Naive thymus-derived CD4-positive, alpha-beta T cell (primary cell): ENCODE results near the gene SLC1A4. TPM values are rescaled to one million over a fixed set of nuclear protein-coding genes. Genes with fewer than 3 reads are reported as not detected.

Source experiments
- ATAC-seq: fragments of 150-1000 bp; cut with Tn5 transposase; 2 replicates; pipeline ENCODE4 v1.10.0; 2021; ENCODE audit warnings: mild to moderate bottlenecking, moderate library complexity
- CTCF ChIA-PET: fragments of 350-600 bp; sonication (Branson Sonifier 250); formaldehyde crosslinking; loops from one replicate; lab custom pipeline; 2021; ENCODE audit warnings: antibody characterized with exemption; lab: Charles Lee
- POLR2A ChIA-PET: fragments of 350-600 bp; sonication (Branson Sonifier 250); formaldehyde crosslinking; loops from one replicate; lab custom pipeline; 2021; ENCODE audit warnings: antibody characterized with exemption, inconsistent platforms; lab: Charles Lee
- DNase-seq, 9 donors: peaks; one replicate each; pipeline versions ENCODE4 v3.0.0 to v3.0.0-alpha.2; 2020 to 2022; ENCODE audit warnings: mixed read lengths in 1 of 9
- H3K27ac ChIP-seq: one replicate; pipeline ENCODE4 v1.7.0; 2013; ENCODE audit warnings: mild to moderate bottlenecking, low read depth, low read length, moderate library complexity
- H3K27me3 ChIP-seq, 2 donors: one replicate each; pipeline ENCODE4 v1.7.0; 2013; ENCODE audit warnings: low read length in 2 of 2, mild to moderate bottlenecking in 2 of 2, moderate library complexity in 2 of 2; ENCODE audit not compliant: control insufficient read depth in 2 of 2, insufficient read depth in 2 of 2
- H3K36me3 ChIP-seq, 3 experiments: 1 replicate in 2 of 3; 2 replicates in 1 of 3; pipeline ENCODE4 v1.7.0; 2013; ENCODE audit warnings: low read length in 3 of 3, mild to moderate bottlenecking in 3 of 3, moderate library complexity in 1 of 3; ENCODE audit not compliant: insufficient read depth in 3 of 3, control insufficient read depth in 2 of 3
- H3K4me1 ChIP-seq, 2 donors: one replicate each; pipeline ENCODE4 v1.7.0; 2013; ENCODE audit warnings: low read length in 2 of 2, mild to moderate bottlenecking in 2 of 2, moderate library complexity in 1 of 2; ENCODE audit not compliant: control insufficient read depth in 2 of 2, insufficient read depth in 2 of 2
- H3K4me3 ChIP-seq: 2 replicates; pipeline ENCODE4 v1.7.0; 2013; ENCODE audit warnings: mild to moderate bottlenecking, low read length
- H3K9me3 ChIP-seq, 3 experiments: 1 replicate in 2 of 3; 2 replicates in 1 of 3; pipeline ENCODE4 v1.7.0; 2013; ENCODE audit warnings: low read length in 3 of 3; ENCODE audit not compliant: control insufficient read depth in 2 of 3
- H3K27ac Mint-ChIP-seq, 9 donors: one replicate each; pipeline ENCODE4 v1.8.0; 2020 to 2022; ENCODE audit warnings: mixed read lengths in 9 of 9, mild to moderate bottlenecking in 8 of 9, moderate library complexity in 5 of 9, inconsistent platforms in 2 of 9
- H3K27me3 Mint-ChIP-seq, 5 donors: one replicate each; pipeline ENCODE4 v1.8.0; 2021 to 2022; ENCODE audit warnings: mixed read lengths in 5 of 5, mild to moderate bottlenecking in 1 of 5
- H3K36me3 Mint-ChIP-seq, 5 donors: one replicate each; pipeline ENCODE4 v1.8.0; 2020 to 2022; ENCODE audit warnings: mixed read lengths in 5 of 5, mild to moderate bottlenecking in 3 of 5, inconsistent platforms in 1 of 5
- H3K4me1 Mint-ChIP-seq, 7 donors: one replicate each; pipeline ENCODE4 v1.8.0; 2020 to 2022; ENCODE audit warnings: mixed read lengths in 7 of 7, mild to moderate bottlenecking in 3 of 7, inconsistent platforms in 1 of 7
- H3K4me3 Mint-ChIP-seq, 10 donors: one replicate each; pipeline ENCODE4 v1.8.0; 2020 to 2022; ENCODE audit warnings: mild to moderate bottlenecking in 10 of 10, mixed read lengths in 10 of 10, moderate library complexity in 6 of 10, inconsistent platforms in 2 of 10
- H3K9me3 Mint-ChIP-seq, 11 donors: one replicate each; pipeline ENCODE4 v1.8.0; 2020 to 2022; ENCODE audit warnings: mixed read lengths in 11 of 11, mild to moderate bottlenecking in 4 of 11, inconsistent platforms in 1 of 11, moderate library complexity in 1 of 11
- intact Hi-C, 2 donors: fragments of 100-400 bp; cut with micrococcal nuclease; formaldehyde crosslinking; loops; one replicate each; pipeline ENCODE4 v1.15.1; 2023
- polyA plus RNA-seq, 2 donors: library from polyadenylated mRNA; unstranded; fragments of 300-500 nt; fragmentation: Illumina TruSeq; gene quantifications; one replicate each; pipeline ENCODE4 v1.2.3, GENCODE V29; 2021
- total RNA-seq, 6 experiments: library from RNA in 5 of 6; stranded (reverse) in 5 of 6; gene quantifications; 1 replicate in 5 of 6; 2 replicates in 1 of 6; pipeline ENCODE4 v1.2.3 and lab custom pipeline; 2021 to 2026

The SLC1A4 gene
- total and polyA plus RNA-seq, 7 experiments from 2014 or later: 0.33 to 34.5 (median 1.8) TPM; not detected in 1

GRCh38 chr2:65035351-65035943, 46.2 kb downstream of the SLC1A4 start:
- no peaks in the 10 kb centered on the region for H3K36me3 ChIP-seq
- Mint-ChIP-seq H3K4me3 (no peak overlapping the region), H3K27ac (no peak overlapping the region), H3K36me3 (peaks cover 0 to 5% (median 0%) of the 10 kb centered on the region in 5 donors), H3K27me3 (peaks cover 0 to 2% (median 0%) of the 10 kb centered on the region in 5 donors), H3K9me3 (no peaks in the 10 kb centered on the region), H3K4me1 (peaks cover 22 to 36% (median 33%) of the 10 kb centered on the region in 7 donors)
- H3K4me1 ChIP-seq: peaks cover 19 to 22% of the 10 kb centered on the region in 2 donors
- intact Hi-C loops: no loop called here
- no peaks in the 10 kb centered on the region for H3K27me3 ChIP-seq
- no peaks in the 10 kb centered on the region for H3K9me3 ChIP-seq
- ChIA-PET POLR2A (no interaction called here), CTCF (interaction anchor here (1.2 kb wide), 1 partner anchor 118 kb away, joined by 3 read pairs; no protein-coding TSS in a partner anchor)
- ATAC-seq (no peak), DNase-seq (no peak)
- no peak overlapping the region for H3K4me3 ChIP-seq
- H3K27ac ChIP-seq: no peak overlapping the region

- H3K36me3 Mint-ChIP-seq: peaks cover 0 to 5% (median 0%) of the 10 kb centered on the region in 5 donors
- peaks cover 5% of the 10 kb centered on the region in 2 donors for H3K4me1 ChIP-seq
- CTCF ChIA-PET: interaction anchor here (0.5 to 0.6 kb wide), 3 partner anchors 10 to 1176 kb away, joined by 3 to 4 read pairs (median 3); no protein-coding TSS in a partner anchor
- peak overlapping the region in 1 of 9 donors; percentile 26 for H3K27ac Mint-ChIP-seq
- H3K4me3 Mint-ChIP-seq: no peak overlapping the region
- H3K27ac ChIP-seq: no peak overlapping the region
- H3K4me3 ChIP-seq: no peak overlapping the region
- ATAC-seq: no peak
- no peaks in the 10 kb centered on the region for H3K9me3 ChIP-seq
- H3K36me3 ChIP-seq: no peaks in the 10 kb centered on the region
- intact Hi-C loops: no loop called here
- peaks cover 0 to 2% (median 0%) of the 10 kb centered on the region in 5 donors for H3K27me3 Mint-ChIP-seq
- no peaks in the 10 kb centered on the region for H3K27me3 ChIP-seq
- no peaks in the 10 kb centered on the region for H3K9me3 Mint-ChIP-seq
- peaks cover 5 to 23% (median 20%) of the 10 kb centered on the region in 7 donors for H3K4me1 Mint-ChIP-seq
- no peak for DNase-seq
- POLR2A ChIA-PET: interaction anchor here (1.0 kb wide), 1 partner anchor 93 kb away, joined by 4 read pairs; the partner anchor contains the start of gene RAB1A
These were observed 48.0 kb downstream of the SLC1A4 start for GRCh38 chr2:65037178-65037577.

- DNase-seq: no peak
- Histone ChIP-seq H3K4me3 (no peak overlapping the region), H3K27me3 (no peaks in the 10 kb centered on the region), H3K4me1 (peaks cover 0 to 3% of the 10 kb centered on the region in 2 donors), H3K9me3 (peaks cover 0 to 5% (median 3%) of the 10 kb centered on the region in 3 experiments), H3K27ac (no peak overlapping the region), H3K36me3 (peaks cover 0 to 5% (median 0%) of the 10 kb centered on the region in 3 experiments)
- Mint-ChIP-seq H3K27me3 (peaks cover 0 to 2% (median 0%) of the 10 kb centered on the region in 5 donors), H3K36me3 (peaks cover 8 to 22% (median 14%) of the 10 kb centered on the region in 5 donors), H3K4me1 (peaks cover 0 to 24% (median 12%) of the 10 kb centered on the region in 7 donors), H3K27ac (no peak overlapping the region), H3K9me3 (peaks cover 4 to 14% (median 8%) of the 10 kb centered on the region in 11 donors), H3K4me3 (no peak overlapping the region)
- intact Hi-C loops: loop anchor here (1.0 to 5.0 kb wide), 7 partner anchors 22 to 707 kb away; partner anchors contain the start of gene SLC1A4 (in 2 of the 2)
- ChIA-PET POLR2A (no interaction called here), CTCF (interaction anchor here (0.6 to 2.7 kb wide), 6 partner anchors 15 to 708 kb away, joined by 3 to 12 read pairs (median 4); no protein-coding TSS in a partner anchor)
- no peak for ATAC-seq
These were observed 50.4 kb downstream of the SLC1A4 start for GRCh38 chr2:65039640-65040039.

- peak overlapping the region in 1 of 9 donors; percentile 34 for H3K27ac Mint-ChIP-seq
- H3K4me3 ChIP-seq: no peak overlapping the region
These were observed 51.4 kb downstream of the SLC1A4 start for GRCh38 chr2:65040400-65041261.

GRCh38 chr2:65043001-65043400, 53.8 kb downstream of the SLC1A4 start:
- Mint-ChIP-seq H3K36me3 (peaks cover 21 to 49% (median 33%) of the 10 kb centered on the region in 5 donors), H3K27me3 (peaks cover 0 to 8% (median 0%) of the 10 kb centered on the region in 5 donors), H3K27ac (peak overlapping the region in 2 of 9 donors; percentile 10 to 55), H3K4me3 (no peak overlapping the region), H3K4me1 (peaks cover 0 to 24% (median 12%) of the 10 kb centered on the region in 7 donors), H3K9me3 (peaks cover 5 to 23% (median 10%) of the 10 kb centered on the region in 11 donors)
- Histone ChIP-seq H3K27me3 (no peaks in the 10 kb centered on the region), H3K9me3 (peaks cover 0 to 5% (median 3%) of the 10 kb centered on the region in 3 experiments), H3K36me3 (peaks cover 0 to 9% (median 0%) of the 10 kb centered on the region in 3 experiments), H3K27ac (no peak overlapping the region), H3K4me1 (peaks cover 0 to 3% of the 10 kb centered on the region in 2 donors), H3K4me3 (no peak overlapping the region)
- ATAC-seq: no peak
- ChIA-PET CTCF (interaction anchor here (1.0 to 3.4 kb wide), 5 partner anchors 12 to 125 kb away, joined by 3 to 30 read pairs (median 5); no protein-coding TSS in a partner anchor), POLR2A (interaction anchor here (2.5 kb wide), 1 partner anchor 13 kb away, joined by 8 read pairs; the partner anchor contains the start of gene CEP68)
- intact Hi-C loops: loop anchor here in 1 of 2 donors (5.0 kb wide), 1 partner anchor 711 kb away; no protein-coding TSS in a partner anchor
- DNase-seq: no peak

More at GRCh38 chr2:65040400-65041261, 51.4 kb downstream of the SLC1A4 start:
- H3K4me1 Mint-ChIP-seq: peaks cover 0 to 24% (median 12%) of the 10 kb centered on the region in 7 donors
- peaks cover 0 to 9% (median 0%) of the 10 kb centered on the region in 3 experiments for H3K36me3 ChIP-seq
- H3K27ac ChIP-seq: no peak overlapping the region
- H3K4me3 Mint-ChIP-seq: peak overlapping the region in 6 of 10 donors; percentile 23 to 65 (median 44)
- ChIA-PET CTCF (interaction anchor here (0.7 to 3.4 kb wide), 7 partner anchors 9 to 313 kb away, joined by 3 to 30 read pairs (median 6); no protein-coding TSS in a partner anchor), POLR2A (no interaction called here)
- ATAC-seq (peak; percentile 100), DNase-seq (peak; percentile 43 to 77 (median 68))
- peaks cover 5 to 23% (median 9%) of the 10 kb centered on the region in 11 donors for H3K9me3 Mint-ChIP-seq
- H3K9me3 ChIP-seq: peaks cover 0 to 5% (median 3%) of the 10 kb centered on the region in 3 experiments
- no peaks in the 10 kb centered on the region for H3K27me3 ChIP-seq
- intact Hi-C loops: loop anchor here (1.0 to 5.0 kb wide), 7 partner anchors 23 to 708 kb away; partner anchors contain the start of gene SLC1A4 (in 2 of the 2)
- peaks cover 0 to 2% (median 0%) of the 10 kb centered on the region in 5 donors for H3K27me3 Mint-ChIP-seq
- peaks cover 17 to 32% (median 21%) of the 10 kb centered on the region in 5 donors for H3K36me3 Mint-ChIP-seq
- peaks cover 0 to 3% of the 10 kb centered on the region in 2 donors for H3K4me1 ChIP-seq
